ENCODE data around the gene DNAH2.

DNAH2 gene

GRCh38 chr17:7713782-7714181, 3.8 kb upstream of the DNAH2 start:
- H3F3A ChIP-seq (ENCODE audit: low read depth), result no peaks in the 10 kb centered on the region
- H3K9me3 ChIP-seq (ENCODE audit: insufficient read depth, low read depth, low read length), result no peaks in the 10 kb centered on the region
- H3K79me2 ChIP-seq (ENCODE audit: insufficient read depth, low read length), result no peaks in the 10 kb centered on the region
- H3K4me3 ChIP-seq (ENCODE audit: low read length, poor library complexity, severe bottlenecking), result no peak overlapping the region
- TF ChIP-seq EZH2phosphoT487 (IDR thresholded peaks at IDR 0.05; ENCODE audit: borderline replicate concordance) (no peak), CTCF (conservative IDR thresholded peaks at IDR 0.05; ENCODE audit: low read length) (no peak)
- no peak overlapping the region for H3K9ac ChIP-seq (ENCODE audit: low read depth, low read length, poor library complexity, severe bottlenecking)
- peaks cover 6% of the 10 kb centered on the region; the same call in 1 of the 2 replicates for H3K9me2 ChIP-seq (replicated peaks; ENCODE audit: low read depth, low read length)
- no peak overlapping the region for H2AFZ ChIP-seq (ENCODE audit: low read length)
- no peaks in the 10 kb centered on the region for H3K36me3 ChIP-seq (ENCODE audit: insufficient read depth, low read length)
- H4K20me1 ChIP-seq (ENCODE audit: insufficient read depth, low read length, poor library complexity, severe bottlenecking), result no peaks in the 10 kb centered on the region
- H3K4me1 ChIP-seq (ENCODE audit: insufficient read depth, low read length, poor library complexity, severe bottlenecking), result peaks cover 18% of the 10 kb centered on the region
- H3K27me3 ChIP-seq (ENCODE audit: insufficient read depth, low read length, poor library complexity, severe bottlenecking), result peaks cover 9% of the 10 kb centered on the region
- no peak overlapping the region for H3K4me2 ChIP-seq (ENCODE audit: low read depth, low read length, poor library complexity, severe bottlenecking)

- no peak overlapping the region for H2AFZ ChIP-seq (ENCODE audit: low read length)
- TF ChIP-seq CTCF (conservative IDR thresholded peaks at IDR 0.05; ENCODE audit: low read length), result no peak
- H3K4me1 ChIP-seq (ENCODE audit: insufficient read depth, low read length, poor library complexity, severe bottlenecking), result peaks cover 17% of the 10 kb centered on the region
- H3K4me2 ChIP-seq (ENCODE audit: low read depth, low read length, poor library complexity, severe bottlenecking), result no peak overlapping the region
- H3K27me3 ChIP-seq (ENCODE audit: insufficient read depth, low read length, poor library complexity, severe bottlenecking), result peaks cover 9% of the 10 kb centered on the region
- H3K9ac ChIP-seq (ENCODE audit: low read depth, low read length, poor library complexity, severe bottlenecking), result no peak overlapping the region
- peaks cover 6% of the 10 kb centered on the region; the same call in 1 of the 2 replicates for H3K9me2 ChIP-seq (replicated peaks; ENCODE audit: low read depth, low read length)
- H4K20me1 ChIP-seq (ENCODE audit: insufficient read depth, low read length, poor library complexity, severe bottlenecking), result no peaks in the 10 kb centered on the region
- H3K4me3 ChIP-seq (ENCODE audit: low read length, poor library complexity, severe bottlenecking), result no peak overlapping the region
- no peaks in the 10 kb centered on the region for H3K36me3 ChIP-seq (ENCODE audit: insufficient read depth, low read length)
- H3F3A ChIP-seq (ENCODE audit: low read depth), result no peaks in the 10 kb centered on the region
- H3K9me3 ChIP-seq (ENCODE audit: insufficient read depth, low read depth, low read length), result no peaks in the 10 kb centered on the region
- H3K79me2 ChIP-seq (ENCODE audit: insufficient read depth, low read length), result no peaks in the 10 kb centered on the region
These were observed 2.6 kb upstream of the DNAH2 start for GRCh38 chr17:7714721-7715594.

GRCh38 chr17:7715936-7716886, 1.3 kb upstream of the DNAH2 start:
- H3K4me3 ChIP-seq (ENCODE audit: low read length, poor library complexity, severe bottlenecking), result peak overlapping the region; percentile 81
- H3F3A ChIP-seq (ENCODE audit: low read depth), result no peaks in the 10 kb centered on the region
- H3K9me2 ChIP-seq (replicated peaks; ENCODE audit: low read depth, low read length), result no peaks in the 10 kb centered on the region
- peaks cover 11% of the 10 kb centered on the region for H3K4me1 ChIP-seq (ENCODE audit: insufficient read depth, low read length, poor library complexity, severe bottlenecking)
- H3K9me3 ChIP-seq (ENCODE audit: insufficient read depth, low read depth, low read length), result no peaks in the 10 kb centered on the region
- no peaks in the 10 kb centered on the region for H3K36me3 ChIP-seq (ENCODE audit: insufficient read depth, low read length)
- H3K9ac ChIP-seq (ENCODE audit: low read depth, low read length, poor library complexity, severe bottlenecking), result peak overlapping the region; percentile 66
- H3K27me3 ChIP-seq (ENCODE audit: insufficient read depth, low read length, poor library complexity, severe bottlenecking), result peaks cover 9% of the 10 kb centered on the region
- peak overlapping the region; percentile 90 for H3K4me2 ChIP-seq (ENCODE audit: low read depth, low read length, poor library complexity, severe bottlenecking)
- no peaks in the 10 kb centered on the region for H3K79me2 ChIP-seq (ENCODE audit: insufficient read depth, low read length)
- H2AFZ ChIP-seq (ENCODE audit: low read length), result peak overlapping the region; percentile 95
- TF ChIP-seq CTCF (conservative IDR thresholded peaks at IDR 0.05; ENCODE audit: low read length) (no peak), EZH2phosphoT487 (IDR thresholded peaks at IDR 0.05; ENCODE audit: borderline replicate concordance) (no peak)
- no peaks in the 10 kb centered on the region for H4K20me1 ChIP-seq (ENCODE audit: insufficient read depth, low read length, poor library complexity, severe bottlenecking)
